Measurements from ENCODE around the gene HDAC4. TPM values are rescaled to one million over a fixed set of nuclear protein-coding genes. Genes with fewer than 3 reads are reported as not detected.

HDAC4 gene
- total RNA-seq, 2 donors from 2014 or later, result 8.1 to 20.1 TPM

GRCh38 chr2:239160226-239161143 lies 240.3 kb downstream of the HDAC4 start:
- no peak overlapping the region for H3K27ac ChIP-seq
- no peaks in the 10 kb centered on the region for H3K27me3 ChIP-seq
- H3K36me3 ChIP-seq, result peaks cover 34% of the 10 kb centered on the region
- no peaks in the 10 kb centered on the region for H3K9me3 ChIP-seq
- peaks cover 0 to 7% of the 10 kb centered on the region in 2 donors for H3K4me1 ChIP-seq
- DNase-seq (ENCODE audit: low spot score), result no peak
- no peak for TF ChIP-seq CTCF (IDR thresholded peaks at IDR 0.05)
- no peak overlapping the region for H3K4me3 ChIP-seq

- no peak overlapping the region for H3K4me3 ChIP-seq
- no peak for DNase-seq (ENCODE audit: low spot score)
Measured at GRCh38 chr2:239159476-239159911, 241.3 kb downstream of the HDAC4 start.

GRCh38 chr2:239158641-239159475 lies 242.0 kb downstream of the HDAC4 start:
- Histone ChIP-seq H3K36me3 (peaks cover 41% of the 10 kb centered on the region), H3K4me1 (peaks cover 0 to 7% of the 10 kb centered on the region in 2 donors), H3K27me3 (no peaks in the 10 kb centered on the region), H3K27ac (no peak overlapping the region), H3K9me3 (no peaks in the 10 kb centered on the region), H3K4me3 (no peak overlapping the region)
- no peak for DNase-seq (ENCODE audit: low spot score)
- no peak for TF ChIP-seq CTCF (IDR thresholded peaks at IDR 0.05)

More at GRCh38 chr2:239159476-239159911, 241.3 kb downstream of the HDAC4 start:
- no peak for TF ChIP-seq CTCF (IDR thresholded peaks at IDR 0.05)
- Histone ChIP-seq H3K27ac (no peak overlapping the region), H3K9me3 (no peaks in the 10 kb centered on the region), H3K36me3 (peaks cover 38% of the 10 kb centered on the region), H3K4me1 (peaks cover 0 to 7% of the 10 kb centered on the region in 2 donors), H3K27me3 (no peaks in the 10 kb centered on the region)

- peaks cover 0 to 7% of the 10 kb centered on the region in 2 donors for H3K4me1 ChIP-seq
- H3K36me3 ChIP-seq, result peaks cover 36% of the 10 kb centered on the region
- no peaks in the 10 kb centered on the region for H3K9me3 ChIP-seq
- no peak for DNase-seq (ENCODE audit: low spot score)
- no peak overlapping the region for H3K4me3 ChIP-seq
- H3K27me3 ChIP-seq, result no peaks in the 10 kb centered on the region
- TF ChIP-seq CTCF (IDR thresholded peaks at IDR 0.05), result no peak
- no peak overlapping the region for H3K27ac ChIP-seq
Measured at GRCh38 chr2:239157771-239158170, 243.0 kb downstream of the HDAC4 start.

- H3K4me1 ChIP-seq, result peaks cover 0 to 10% of the 10 kb centered on the region in 2 donors
- H3K36me3 ChIP-seq, result peaks cover 31% of the 10 kb centered on the region
- no peak overlapping the region for H3K27ac ChIP-seq
- H3K27me3 ChIP-seq, result no peaks in the 10 kb centered on the region
- no peak for DNase-seq (ENCODE audit: low spot score)
- no peak for TF ChIP-seq CTCF (IDR thresholded peaks at IDR 0.05)
- H3K9me3 ChIP-seq, result no peaks in the 10 kb centered on the region
- no peak overlapping the region for H3K4me3 ChIP-seq
Measured at GRCh38 chr2:239157269-239157668, 243.6 kb downstream of the HDAC4 start.

Measured in right atrium auricular region (tissue), 2 donors.